BJ (cell line): Measurements from ENCODE around the gene SBF2. TPM values are rescaled to one million over a fixed set of nuclear protein-coding genes. Genes with fewer than 3 reads are reported as not detected.

ENCODE experiments used
- CTCF ChIA-PET: fragments of 350-600 bp; formaldehyde crosslinking; extraction: SDS; loops from one replicate; lab custom pipeline; 2021; ENCODE audit warnings: antibody characterized with exemption, inconsistent platforms; lab: Yijun Ruan, JAX
- POLR2A ChIA-PET: fragments of 300-600 bp; sonication (Branson Sonifier 250); formaldehyde crosslinking; extraction: SDS; loops from one replicate; lab custom pipeline; 2021; ENCODE audit warnings: antibody characterized with exemption; lab: Charles Lee
- DNase-seq: peaks from one replicate; pipeline ENCODE4 v3.0.0-alpha.2; 2011; ENCODE audit warnings: low read depth
- H3K27me3 ChIP-seq: 2 replicates; pipeline ENCODE4 v1.6.0; 2011; ENCODE audit warnings: low read length; ENCODE audit not compliant: control insufficient read depth, insufficient read depth
- H3K36me3 ChIP-seq: 2 replicates; pipeline ENCODE4 v1.5.1; 2011; ENCODE audit warnings: low read length; ENCODE audit not compliant: control insufficient read depth, insufficient read depth
- H3K4me3 ChIP-seq: 2 replicates; pipeline ENCODE4 v1.5.1; 2011; ENCODE audit warnings: low read depth, mild to moderate bottlenecking, control low read depth, low read length
- polyA plus RNA-seq: library from polyadenylated mRNA; depleted of rRNA; stranded (reverse); fragments of >200 nt; gene quantifications from 2 replicates; pipeline ENCODE4 v1.2.3, GENCODE V29; 2011
- TF ChIP-seq, protein P1 (sequence below): IDR thresholded peaks from 2 replicates; pipeline ENCODE4 v1.5.1; 2011; ENCODE audit warnings: low read depth, mild to moderate bottlenecking, control low read depth, inconsistent platforms, low read length, moderate library complexity; ENCODE audit not compliant: insufficient read depth

Gene SBF2
- polyA plus RNA-seq, 1 experiment: 33.8 TPM

DNA sequence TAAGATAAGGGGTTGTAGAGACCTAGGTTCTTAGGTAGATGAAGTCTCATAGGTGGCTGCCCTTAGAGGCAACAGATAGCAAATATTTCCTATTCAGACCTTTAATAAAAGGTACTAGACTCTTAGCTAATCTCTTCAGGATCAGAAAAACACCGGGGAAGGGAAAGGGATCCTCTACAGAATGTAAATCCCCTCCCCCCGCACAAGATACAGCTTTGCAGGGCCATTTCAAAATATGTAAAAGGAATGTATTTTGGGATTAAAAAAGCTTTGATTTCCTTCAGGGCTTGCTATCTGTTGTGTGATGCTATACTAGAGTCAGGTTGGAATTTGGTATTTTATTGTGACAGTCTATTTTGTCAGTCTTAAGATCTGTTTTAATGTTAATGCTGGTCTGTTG lies 517.0 kb downstream of the SBF2 start:
- ChIA-PET CTCF (interaction anchor here (2.2 kb wide), 2 partner anchors 9 to 10 kb away, joined by 6 to 9 read pairs; no protein-coding TSS in a partner anchor), POLR2A (interaction anchor here (0.9 kb wide), 1 partner anchor 11 kb away, joined by 3 read pairs; no protein-coding TSS in a partner anchor)
- no peaks in the 10 kb centered on the region for H3K27me3 ChIP-seq
- TF ChIP-seq, protein P1, sequence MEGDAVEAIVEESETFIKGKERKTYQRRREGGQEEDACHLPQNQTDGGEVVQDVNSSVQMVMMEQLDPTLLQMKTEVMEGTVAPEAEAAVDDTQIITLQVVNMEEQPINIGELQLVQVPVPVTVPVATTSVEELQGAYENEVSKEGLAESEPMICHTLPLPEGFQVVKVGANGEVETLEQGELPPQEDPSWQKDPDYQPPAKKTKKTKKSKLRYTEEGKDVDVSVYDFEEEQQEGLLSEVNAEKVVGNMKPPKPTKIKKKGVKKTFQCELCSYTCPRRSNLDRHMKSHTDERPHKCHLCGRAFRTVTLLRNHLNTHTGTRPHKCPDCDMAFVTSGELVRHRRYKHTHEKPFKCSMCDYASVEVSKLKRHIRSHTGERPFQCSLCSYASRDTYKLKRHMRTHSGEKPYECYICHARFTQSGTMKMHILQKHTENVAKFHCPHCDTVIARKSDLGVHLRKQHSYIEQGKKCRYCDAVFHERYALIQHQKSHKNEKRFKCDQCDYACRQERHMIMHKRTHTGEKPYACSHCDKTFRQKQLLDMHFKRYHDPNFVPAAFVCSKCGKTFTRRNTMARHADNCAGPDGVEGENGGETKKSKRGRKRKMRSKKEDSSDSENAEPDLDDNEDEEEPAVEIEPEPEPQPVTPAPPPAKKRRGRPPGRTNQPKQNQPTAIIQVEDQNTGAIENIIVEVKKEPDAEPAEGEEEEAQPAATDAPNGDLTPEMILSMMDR: no peak
- peaks cover 9% of the 10 kb centered on the region for H3K36me3 ChIP-seq
- no peak for DNase-seq
- H3K4me3 ChIP-seq: peak overlapping the region; percentile 42

DNA sequence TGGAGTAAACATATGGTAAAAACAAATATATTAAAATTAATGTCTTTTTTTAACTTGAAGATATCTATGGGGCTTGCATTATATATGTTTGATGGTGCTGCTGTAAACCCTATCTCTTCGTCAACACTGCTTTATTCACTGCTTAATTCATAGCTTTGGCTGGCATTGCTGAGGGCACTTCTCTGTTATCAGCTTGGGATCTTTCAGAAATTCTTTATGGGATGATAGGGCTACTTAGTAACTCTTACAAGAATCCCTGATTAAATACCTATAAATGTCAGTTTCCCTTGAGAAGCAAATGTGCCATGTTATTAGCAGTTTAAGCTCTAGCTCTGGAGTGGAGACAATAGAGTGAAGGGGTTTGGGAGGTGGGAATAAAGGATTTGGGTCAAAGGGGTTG lies 517.8 kb downstream of the SBF2 start:
- CTCF ChIA-PET: interaction anchor here (1.2 to 2.2 kb wide), 2 partner anchors 9 to 17 kb away, joined by 3 to 6 read pairs; no protein-coding TSS in a partner anchor
- Histone ChIP-seq H3K27me3 (no peaks in the 10 kb centered on the region), H3K4me3 (peak overlapping the region; percentile 42), H3K36me3 (peaks cover 6% of the 10 kb centered on the region)
- POLR2A ChIA-PET: interaction anchor here (0.9 to 1.2 kb wide), 3 partner anchors 10 to 24 kb away, joined by 3 read pairs; no protein-coding TSS in a partner anchor
- no peak for DNase-seq
- TF ChIP-seq, protein P1: no peak

DNA sequence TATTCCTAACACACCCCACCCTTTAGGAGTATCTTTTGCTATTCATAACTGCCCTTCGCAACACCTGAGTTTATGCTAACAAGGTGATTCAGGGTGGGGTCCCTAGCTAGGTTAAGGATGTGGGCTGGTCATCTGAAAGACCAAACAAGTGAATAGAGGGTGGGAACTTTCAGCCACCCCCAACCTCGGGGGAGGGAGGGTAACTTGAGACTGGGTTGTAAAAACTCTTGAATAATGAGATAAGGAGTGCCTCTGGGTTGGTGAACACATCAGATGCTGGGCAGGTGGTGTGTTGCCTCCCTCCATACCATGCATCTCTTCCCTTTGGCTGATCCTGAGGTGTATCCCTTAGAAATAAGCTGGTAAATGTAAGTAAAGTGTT lies 518.6 kb downstream of the SBF2 start:
- peak overlapping the region; percentile 42 for H3K4me3 ChIP-seq
- H3K27me3 ChIP-seq: no peaks in the 10 kb centered on the region
- ChIA-PET CTCF (interaction anchor here (0.8 to 1.2 kb wide), 2 partner anchors 16 to 17 kb away, joined by 3 read pairs; no protein-coding TSS in a partner anchor), POLR2A (interaction anchor here (0.7 to 1.2 kb wide), 3 partner anchors 15 to 87 kb away, joined by 3 read pairs; no protein-coding TSS in a partner anchor)
- H3K36me3 ChIP-seq: peaks cover 5% of the 10 kb centered on the region
- TF ChIP-seq, protein P1: no peak
- no peak for DNase-seq

DNA sequence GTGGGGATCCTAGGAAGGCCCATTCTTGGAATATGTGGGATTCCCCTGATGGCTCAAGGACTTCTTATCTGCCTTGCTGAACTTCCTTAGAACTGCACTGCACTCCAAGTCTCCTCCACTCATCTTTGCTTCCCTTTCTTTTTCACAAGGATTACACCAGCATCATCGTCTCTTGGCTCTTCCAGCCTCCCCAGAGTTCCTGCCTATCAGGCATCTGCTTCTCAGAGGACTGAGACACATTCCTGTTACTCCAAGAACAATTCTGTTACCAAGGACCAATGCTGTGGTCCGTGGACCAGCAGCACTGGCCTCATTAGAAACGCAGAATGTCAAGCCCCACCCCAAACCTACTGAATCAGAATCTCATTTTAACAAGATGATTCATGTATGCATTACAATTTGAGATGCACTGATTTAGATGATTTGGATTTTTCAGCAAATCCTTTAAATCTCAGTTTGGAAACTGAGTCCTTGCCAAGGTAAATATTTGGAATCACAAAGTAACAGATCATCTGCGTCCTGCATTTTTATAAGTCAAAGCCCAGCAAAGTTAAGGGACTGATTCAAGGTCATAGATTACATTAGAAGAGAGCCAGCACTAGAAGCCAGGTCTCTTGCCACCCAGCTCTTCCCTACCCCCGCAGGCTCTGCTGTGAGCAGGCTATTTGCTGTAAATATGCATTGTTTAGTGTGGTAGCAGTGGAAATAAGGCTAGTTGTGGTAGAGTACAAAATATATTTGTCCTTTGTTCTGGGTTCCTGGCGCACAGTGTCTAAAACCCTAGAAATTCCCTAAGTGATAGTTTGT lies 519.2 kb downstream of the SBF2 start:
- Histone ChIP-seq H3K36me3 (0 out of 2 replicates have a peak, but pooled peaks cover 1% of the 10 kb centered on the region), H3K27me3 (no peaks in the 10 kb centered on the region), H3K4me3 (no peak overlapping the region)
- POLR2A ChIA-PET: interaction anchor here (0.5 to 1.2 kb wide), 4 partner anchors 9 to 87 kb away, joined by 3 read pairs; no protein-coding TSS in a partner anchor
- peak; percentile 92 for DNase-seq
- TF ChIP-seq, protein P1: no peak
- CTCF ChIA-PET: interaction anchor here (0.8 to 1.4 kb wide), 3 partner anchors 15 to 17 kb away, joined by 3 read pairs; no protein-coding TSS in a partner anchor

DNA sequence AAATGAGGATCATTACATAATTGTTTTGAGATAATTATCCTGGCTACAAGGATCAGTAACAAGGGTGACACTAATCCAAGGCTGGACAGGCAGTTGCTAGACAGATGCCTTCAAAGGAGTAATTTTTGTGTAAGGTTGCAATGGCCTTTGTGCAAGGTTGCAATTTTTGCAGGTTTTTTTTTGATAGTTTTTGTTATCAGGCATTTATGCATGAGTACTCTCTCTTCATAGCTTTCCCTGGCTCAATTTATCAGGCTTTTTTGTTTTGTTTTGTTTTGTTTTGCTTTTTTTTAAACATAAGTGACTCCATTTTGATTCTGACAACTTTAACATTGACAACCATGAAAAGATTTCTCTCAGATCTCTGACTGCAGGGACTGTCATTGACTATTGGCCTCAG lies 519.9 kb downstream of the SBF2 start:
- no peak overlapping the region for H3K4me3 ChIP-seq
- CTCF ChIA-PET: interaction anchor here (1.4 kb wide), 1 partner anchor 14 kb away, joined by 3 read pairs; no protein-coding TSS in a partner anchor
- POLR2A ChIA-PET: no interaction called here
- no peaks in the 10 kb centered on the region for H3K27me3 ChIP-seq
- DNase-seq: no peak
- H3K36me3 ChIP-seq: no peaks in the 10 kb centered on the region
- TF ChIP-seq, protein P1: no peak
